ENCODE data around the gene USP28.

USP28 gene

DNA sequence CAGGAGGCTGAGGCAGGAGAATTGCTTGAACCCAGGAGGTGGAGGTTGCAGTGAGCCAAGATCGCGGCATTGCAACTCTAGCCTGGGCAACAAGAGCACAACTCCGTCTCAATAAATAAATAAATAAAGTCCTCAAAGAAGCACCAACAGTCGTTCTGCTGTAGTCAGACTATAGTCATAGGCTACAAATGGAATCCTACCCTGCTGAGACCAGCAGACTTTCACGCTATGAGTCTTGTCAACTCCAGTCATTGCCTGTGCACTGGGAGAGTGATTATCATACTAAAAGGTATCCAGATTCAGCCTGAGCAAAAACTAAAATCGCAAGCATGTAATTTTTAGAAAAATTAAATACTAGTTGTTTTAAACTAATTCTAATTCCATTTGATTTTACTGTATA lies 19.6 kb downstream of the USP28 start:
- TF ChIP-seq, protein P1, sequence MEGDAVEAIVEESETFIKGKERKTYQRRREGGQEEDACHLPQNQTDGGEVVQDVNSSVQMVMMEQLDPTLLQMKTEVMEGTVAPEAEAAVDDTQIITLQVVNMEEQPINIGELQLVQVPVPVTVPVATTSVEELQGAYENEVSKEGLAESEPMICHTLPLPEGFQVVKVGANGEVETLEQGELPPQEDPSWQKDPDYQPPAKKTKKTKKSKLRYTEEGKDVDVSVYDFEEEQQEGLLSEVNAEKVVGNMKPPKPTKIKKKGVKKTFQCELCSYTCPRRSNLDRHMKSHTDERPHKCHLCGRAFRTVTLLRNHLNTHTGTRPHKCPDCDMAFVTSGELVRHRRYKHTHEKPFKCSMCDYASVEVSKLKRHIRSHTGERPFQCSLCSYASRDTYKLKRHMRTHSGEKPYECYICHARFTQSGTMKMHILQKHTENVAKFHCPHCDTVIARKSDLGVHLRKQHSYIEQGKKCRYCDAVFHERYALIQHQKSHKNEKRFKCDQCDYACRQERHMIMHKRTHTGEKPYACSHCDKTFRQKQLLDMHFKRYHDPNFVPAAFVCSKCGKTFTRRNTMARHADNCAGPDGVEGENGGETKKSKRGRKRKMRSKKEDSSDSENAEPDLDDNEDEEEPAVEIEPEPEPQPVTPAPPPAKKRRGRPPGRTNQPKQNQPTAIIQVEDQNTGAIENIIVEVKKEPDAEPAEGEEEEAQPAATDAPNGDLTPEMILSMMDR (conservative IDR thresholded peaks at IDR 0.05; ENCODE audit: control insufficient read depth, insufficient read depth, low read depth, low read length), result no peak
- DNase-seq (ENCODE audit: low read depth), result no peak
- H3K4me3 ChIP-seq (ENCODE audit: control insufficient read depth, low read depth, low read length), result no peak overlapping the region

- H3K4me3 ChIP-seq (ENCODE audit: control insufficient read depth, low read depth, low read length), result no peak overlapping the region
- TF ChIP-seq, protein P1 (conservative IDR thresholded peaks at IDR 0.05; ENCODE audit: control insufficient read depth, insufficient read depth, low read depth, low read length), result no peak
Observed at GRCh38 chr11:113850188-113850587, 25.2 kb downstream of the USP28 start.

GRCh38 chr11:113849713-113850112 lies 25.7 kb downstream of the USP28 start:
- H3K4me3 ChIP-seq (ENCODE audit: control insufficient read depth, low read depth, low read length), result no peak overlapping the region
- no peak for DNase-seq (ENCODE audit: low read depth)
- TF ChIP-seq, protein P1 (conservative IDR thresholded peaks at IDR 0.05; ENCODE audit: control insufficient read depth, insufficient read depth, low read depth, low read length), result no peak

More at GRCh38 chr11:113850188-113850587, 25.2 kb downstream of the USP28 start:
- DNase-seq (ENCODE audit: low read depth), result no peak

DNA sequence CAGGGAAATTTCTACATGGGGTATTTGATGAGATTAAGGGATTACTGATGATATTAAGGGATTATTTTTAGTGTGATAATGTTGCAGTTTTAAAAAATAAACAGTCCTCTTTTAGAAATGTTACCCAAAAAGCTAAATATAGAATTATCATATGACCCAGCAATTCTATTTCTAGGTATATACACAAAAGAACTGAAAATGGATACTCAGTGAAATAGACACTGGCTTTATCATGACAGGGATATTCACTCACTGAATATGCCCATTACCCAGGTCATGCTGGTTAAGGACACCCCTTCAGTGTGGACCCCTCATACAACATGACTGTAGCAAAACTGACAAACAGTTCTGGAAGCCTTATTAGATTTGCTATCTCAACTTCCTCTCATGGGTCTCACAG lies 27.8 kb downstream of the USP28 start:
- TF ChIP-seq, protein P1 (conservative IDR thresholded peaks at IDR 0.05; ENCODE audit: control insufficient read depth, insufficient read depth, low read depth, low read length), result no peak

DNA sequence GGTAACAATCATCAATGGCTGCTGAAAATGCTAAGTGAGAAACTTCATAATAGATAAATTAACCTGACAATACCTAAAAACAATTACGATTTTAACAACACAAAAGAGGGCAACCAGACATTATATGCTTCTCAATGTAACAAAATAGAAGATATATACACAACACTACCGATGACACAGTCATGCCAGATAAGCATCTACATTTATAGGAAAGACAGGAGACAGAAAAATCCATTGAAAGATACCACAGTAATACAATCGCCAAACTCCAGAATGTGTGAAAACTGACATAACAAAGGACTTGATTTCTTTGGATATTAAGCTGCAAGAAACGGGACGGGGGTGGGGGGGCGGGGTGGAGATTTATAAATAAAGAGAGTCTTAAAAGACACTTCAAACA lies 28.3 kb downstream of the USP28 start:
- TF ChIP-seq, protein P1 (conservative IDR thresholded peaks at IDR 0.05; ENCODE audit: control insufficient read depth, insufficient read depth, low read depth, low read length), result no peak
- no peak overlapping the region for H3K4me3 ChIP-seq (ENCODE audit: control insufficient read depth, low read depth, low read length)
- no peak for DNase-seq (ENCODE audit: low read depth)

More for the DNA sequence above, 27.8 kb downstream of the USP28 start:
- no peak for DNase-seq (ENCODE audit: low read depth)
- no peak overlapping the region for H3K4me3 ChIP-seq (ENCODE audit: control insufficient read depth, low read depth, low read length)

GRCh38 chr11:113841691-113842090 lies 33.7 kb downstream of the USP28 start:
- TF ChIP-seq, protein P1 (conservative IDR thresholded peaks at IDR 0.05; ENCODE audit: control insufficient read depth, insufficient read depth, low read depth, low read length), result no peak
- DNase-seq (ENCODE audit: low read depth), result no peak
- H3K4me3 ChIP-seq (ENCODE audit: control insufficient read depth, low read depth, low read length), result no peak overlapping the region

All from fibroblast of mammary gland (primary cell).